Natural killer cell (primary cell): ENCODE results near the gene CAPN14. TPM values are rescaled to one million over a fixed set of nuclear protein-coding genes. Genes with fewer than 3 reads are reported as not detected.
"Not testable (repeated sequence)": the region's sequence is repeated elsewhere in the genome, so short reads cannot be mapped to it uniquely, and the experiment has no call there.

Source experiments
- ATAC-seq, 3 donors: fragments of 150-1000 bp in 2 of 3; fragments of 200-7000 bp in 1 of 3; cut with Tn5 transposase; 1 replicate in 1 of 3; 2 replicates in 2 of 3; pipeline ENCODE4 v1.10.0; 2021; ENCODE audit warnings: mild to moderate bottlenecking in 2 of 3, moderate library complexity in 2 of 3
- DNase-seq, 2 donors: peaks; one replicate each; pipeline versions ENCODE4 v3.0.0 to v3.0.0-alpha.2; 2013 to 2021; ENCODE audit warnings: mixed read lengths in 1 of 2
- H3K27ac ChIP-seq: one replicate; pipeline ENCODE4 v1.5.1; 2013; ENCODE audit warnings: mild to moderate bottlenecking, low read length
- H3K27me3 ChIP-seq: one replicate; pipeline ENCODE4 v1.6.1; 2013; ENCODE audit warnings: low read length; ENCODE audit not compliant: control insufficient read depth, insufficient read depth
- H3K36me3 ChIP-seq: one replicate; pipeline ENCODE4 v1.6.1; 2013; ENCODE audit warnings: low read length; ENCODE audit not compliant: control insufficient read depth, insufficient read depth
- H3K4me1 ChIP-seq: one replicate; pipeline ENCODE4 v1.6.1; 2013; ENCODE audit warnings: low read length; ENCODE audit not compliant: control insufficient read depth, insufficient read depth
- H3K4me3 ChIP-seq: one replicate; pipeline ENCODE4 v1.5.1; 2013; ENCODE audit warnings: low read length
- H3K9me3 ChIP-seq: one replicate; pipeline ENCODE4 v1.6.1; 2013; ENCODE audit warnings: low read length; ENCODE audit not compliant: control insufficient read depth, insufficient read depth
- H3K27ac Mint-ChIP-seq, 2 donors: one replicate each; pipeline ENCODE4 v1.8.0; 2022; ENCODE audit warnings: mild to moderate bottlenecking in 2 of 2, mixed read lengths in 2 of 2, moderate library complexity in 1 of 2
- H3K27me3 Mint-ChIP-seq, 2 donors: one replicate each; pipeline ENCODE4 v1.8.0; 2022; ENCODE audit warnings: low read depth in 2 of 2, mixed read lengths in 2 of 2
- H3K36me3 Mint-ChIP-seq: one replicate; pipeline ENCODE4 v1.8.0; 2022; ENCODE audit warnings: mixed read lengths
- H3K4me1 Mint-ChIP-seq, 2 donors: one replicate each; pipeline ENCODE4 v1.8.0; 2022; ENCODE audit warnings: mixed read lengths in 2 of 2
- H3K4me3 Mint-ChIP-seq: one replicate; pipeline ENCODE4 v1.8.0; 2022; ENCODE audit warnings: mild to moderate bottlenecking, moderate library complexity, mixed read lengths
- H3K9me3 Mint-ChIP-seq, 2 donors: one replicate each; pipeline ENCODE4 v1.8.0; 2022; ENCODE audit warnings: mixed read lengths in 2 of 2
- CTCF ChIP-seq: fragments of 200-600 bp; IDR thresholded peaks from one replicate; pipeline ENCODE4 v1.8.0; 2022; ENCODE audit warnings: antibody characterized with exemption
- WGBS: methylation state at CpG from one replicate; pipeline ENCODE4 v1.1.7; 2013; ENCODE audit warnings: missing lambda C conversion rate; ENCODE audit not compliant: insufficient coverage; 5-methylcytosine and 5-hydroxymethylcytosine counted together
- intact Hi-C: fragments of 100-400 bp; cut with micrococcal nuclease; formaldehyde crosslinking; loops from one replicate; pipeline ENCODE4 v1.14.2; 2022
- total RNA-seq, 4 donors: library from RNA; stranded (reverse); fragments of 120-200 nt in 1 of 4; gene quantifications; one replicate each; pipeline versions ENCODE4 v1.2.3 to v1.2.4, GENCODE V29; 2013 to 2022

Gene CAPN14
- total RNA-seq, 3 donors from 2014 or later (not counting 1 experiment from before 2014, with no cell fraction given) = 0.33 to 0.43 TPM; not detected in 1

- TF ChIP-seq CTCF = no peak
- H3K27me3 Mint-ChIP-seq = peaks cover 1 to 9% of the 10 kb centered on the region in 2 donors
- no peak overlapping the region for H3K4me3 Mint-ChIP-seq
- DNase-seq = no peak
- no peak overlapping the region for H3K27ac Mint-ChIP-seq
- Histone ChIP-seq H3K4me3 (no peak overlapping the region), H3K36me3 (no peaks in the 10 kb centered on the region), H3K27me3 (no peaks in the 10 kb centered on the region), H3K27ac (no peak overlapping the region), H3K4me1 (no peaks in the 10 kb centered on the region), H3K9me3 (no peaks in the 10 kb centered on the region)
- no peaks in the 10 kb centered on the region for H3K4me1 Mint-ChIP-seq
- H3K36me3 Mint-ChIP-seq = no peaks in the 10 kb centered on the region
- 100% methylated on average over 1 of the region's 1 CpG for WGBS
- intact Hi-C loops = no loop called here
- ATAC-seq = no peak
- no peaks in the 10 kb centered on the region for H3K9me3 Mint-ChIP-seq
Observed at GRCh38 chr2:31190188-31190587, 27.1 kb downstream of the CAPN14 start.

GRCh38 chr2:31189141-31189540 lies 28.2 kb downstream of the CAPN14 start:
- WGBS = 86% methylated on average over 4 of the region's 4 CpGs
- Mint-ChIP-seq H3K4me3 (no peak overlapping the region), H3K27me3 (peaks cover 9 to 12% of the 10 kb centered on the region in 2 donors), H3K36me3 (peaks cover 4% of the 10 kb centered on the region), H3K4me1 (no peaks in the 10 kb centered on the region), H3K9me3 (no peaks in the 10 kb centered on the region), H3K27ac (no peak overlapping the region)
- DNase-seq = no peak
- Histone ChIP-seq H3K9me3 (no peaks in the 10 kb centered on the region), H3K36me3 (no peaks in the 10 kb centered on the region), H3K27me3 (no peaks in the 10 kb centered on the region), H3K4me3 (no peak overlapping the region), H3K4me1 (no peaks in the 10 kb centered on the region), H3K27ac (no peak overlapping the region)
- no peak for ATAC-seq
- intact Hi-C loops = no loop called here
- TF ChIP-seq CTCF = no peak

DNA sequence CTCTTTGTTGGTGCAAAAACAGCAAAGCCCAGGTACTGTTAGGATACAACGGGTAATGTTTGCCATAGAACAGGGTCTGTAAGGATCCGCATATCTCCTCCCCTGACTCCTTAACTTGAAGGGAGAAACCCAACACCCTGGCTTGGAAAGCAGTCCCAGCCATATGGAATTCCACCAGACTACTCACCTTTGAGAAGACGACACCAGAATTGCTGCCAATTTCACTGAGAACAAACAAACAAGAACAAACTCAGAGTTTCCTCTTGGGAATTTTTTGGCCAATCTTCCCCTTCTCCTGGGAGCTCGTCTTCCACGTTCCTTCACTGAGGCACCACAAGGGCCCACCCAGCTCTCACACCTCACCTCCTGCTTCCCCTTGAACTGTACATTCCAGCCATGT lies 29.2 kb downstream of the CAPN14 start:
- Mint-ChIP-seq H3K36me3 (peaks cover 6% of the 10 kb centered on the region), H3K4me3 (no peak overlapping the region), H3K9me3 (no peaks in the 10 kb centered on the region), H3K4me1 (no peaks in the 10 kb centered on the region), H3K27me3 (peaks cover 9 to 13% of the 10 kb centered on the region in 2 donors), H3K27ac (no peak overlapping the region)
- WGBS = 75% methylated on average over 5 of the region's 5 CpGs
- TF ChIP-seq CTCF = no peak
- no peak for ATAC-seq
- no peak for DNase-seq
- no peaks in the 10 kb centered on the region for H3K36me3 ChIP-seq
- intact Hi-C loops = no loop called here
- H3K4me1 ChIP-seq = no peaks in the 10 kb centered on the region
- H3K9me3 ChIP-seq = no peaks in the 10 kb centered on the region
- no peaks in the 10 kb centered on the region for H3K27me3 ChIP-seq
- H3K27ac ChIP-seq = no peak overlapping the region
- no peak overlapping the region for H3K4me3 ChIP-seq

GRCh38 chr2:31187166-31187565 lies 30.1 kb downstream of the CAPN14 start:
- H3K36me3 ChIP-seq = no peaks in the 10 kb centered on the region
- Mint-ChIP-seq H3K36me3 (peaks cover 6% of the 10 kb centered on the region), H3K9me3 (no peaks in the 10 kb centered on the region), H3K27me3 (peaks cover 9 to 13% of the 10 kb centered on the region in 2 donors), H3K4me3 (no peak overlapping the region), H3K27ac (no peak overlapping the region), H3K4me1 (no peaks in the 10 kb centered on the region)
- intact Hi-C loops = no loop called here
- no peaks in the 10 kb centered on the region for H3K4me1 ChIP-seq
- no peak for TF ChIP-seq CTCF
- 86% methylated on average over 4 of the region's 4 CpGs for WGBS
- no peaks in the 10 kb centered on the region for H3K9me3 ChIP-seq
- H3K4me3 ChIP-seq = no peak overlapping the region
- ATAC-seq (no peak), DNase-seq (no peak)
- no peak overlapping the region for H3K27ac ChIP-seq
- H3K27me3 ChIP-seq = no peaks in the 10 kb centered on the region

- intact Hi-C loops, H3K27me3 ChIP-seq, H3K9me3 Mint-ChIP-seq, H3K4me3 ChIP-seq, H3K27ac ChIP-seq, H3K4me3 Mint-ChIP-seq, H3K36me3 ChIP-seq, H3K36me3 Mint-ChIP-seq, H3K9me3 ChIP-seq, H3K4me1 ChIP-seq, DNase-seq, H3K27ac Mint-ChIP-seq, ATAC-seq, H3K4me1 Mint-ChIP-seq: not testable (repeated sequence)
- peaks cover 9 to 13% of the 10 kb centered on the region in 2 donors for H3K27me3 Mint-ChIP-seq
- WGBS = 68% methylated on average over 7 of the region's 7 CpGs
Observed at GRCh38 chr2:31183973-31184372, 33.3 kb downstream of the CAPN14 start.
